ENCODE data around the gene EFL1. TPM values are rescaled to one million over a fixed set of nuclear protein-coding genes. Genes with fewer than 3 reads are reported as not detected.
"Not testable (repeated sequence)": the region's sequence is repeated elsewhere in the genome, so short reads cannot be mapped to it uniquely, and the experiment has no call there.

EFL1 gene
- total and polyA plus RNA-seq, 2 donors from 2014 or later: 9.2 to 16.6 TPM

GRCh38 chr15:82275410-82275809 is 12.9 kb upstream of the EFL1 start:
- FAIRE-seq (no peak), DNase-seq (no peak)
- Histone ChIP-seq H3K27me3 (ENCODE audit: control insufficient read depth, insufficient read depth, low read length) (no peaks in the 10 kb centered on the region), H3K4me1 (ENCODE audit: control insufficient read depth in 2 of 3, insufficient read depth in 2 of 3, low read depth in 1 of 3, low read length in 3 of 3) (no peaks in the 10 kb centered on the region), H3K36me3 (ENCODE audit: control insufficient read depth in 2 of 3, insufficient read depth in 3 of 3, low read length in 3 of 3) (no peaks in the 10 kb centered on the region), H3K9me3 (ENCODE audit: control insufficient read depth in 2 of 3, insufficient read depth in 1 of 3, low read length in 3 of 3) (peaks cover 0 to 3% (median 0%) of the 10 kb centered on the region in 3 donors), H3K4me3 (ENCODE audit: low read length in 3 of 3) (no peak overlapping the region), H3K9ac (ENCODE audit: low read length in 3 of 3) (no peak overlapping the region), H3K27ac (ENCODE audit: low read depth in 2 of 2, low read length in 2 of 2) (no peak overlapping the region)
- intact Hi-C loops (cut with DNase I): no loop called here
- TF ChIP-seq CTCF (IDR thresholded peaks at IDR 0.05; ENCODE audit: borderline replicate concordance, extremely low read depth, insufficient read depth): no peak

GRCh38 chr15:82272154-82272553 is 9.6 kb upstream of the EFL1 start:
- Histone ChIP-seq H3K9me3 (ENCODE audit: control insufficient read depth in 2 of 3, insufficient read depth in 1 of 3, low read length in 3 of 3) (peaks cover 0 to 3% (median 0%) of the 10 kb centered on the region in 3 donors), H3K9ac (ENCODE audit: low read length in 3 of 3) (no peak overlapping the region), H3K27ac (ENCODE audit: low read depth in 2 of 2, low read length in 2 of 2) (no peak overlapping the region), H3K36me3 (ENCODE audit: control insufficient read depth in 2 of 3, insufficient read depth in 3 of 3, low read length in 3 of 3) (no peaks in the 10 kb centered on the region), H3K4me1 (ENCODE audit: control insufficient read depth in 2 of 3, insufficient read depth in 2 of 3, low read depth in 1 of 3, low read length in 3 of 3) (no peaks in the 10 kb centered on the region), H3K4me3 (ENCODE audit: low read length in 3 of 3) (no peak overlapping the region), H3K27me3 (ENCODE audit: control insufficient read depth, insufficient read depth, low read length) (no peaks in the 10 kb centered on the region)
- intact Hi-C loops (cut with DNase I): no loop called here
- no peak for TF ChIP-seq CTCF (IDR thresholded peaks at IDR 0.05; ENCODE audit: borderline replicate concordance, extremely low read depth, insufficient read depth)
- no peak for FAIRE-seq
- DNase-seq: no peak

- H3K4me1 ChIP-seq (ENCODE audit: control insufficient read depth in 2 of 3, insufficient read depth in 2 of 3, low read depth in 1 of 3, low read length in 3 of 3); intact Hi-C loops (cut with DNase I); H3K36me3 ChIP-seq (ENCODE audit: control insufficient read depth in 2 of 3, insufficient read depth in 3 of 3, low read length in 3 of 3); H3K4me3 ChIP-seq (ENCODE audit: low read length in 3 of 3); H3K27me3 ChIP-seq (ENCODE audit: control insufficient read depth, insufficient read depth, low read length); H3K9ac ChIP-seq (ENCODE audit: low read length in 3 of 3); DNase-seq; FAIRE-seq; H3K27ac ChIP-seq (ENCODE audit: low read depth in 2 of 2, low read length in 2 of 2); H3K9me3 ChIP-seq (ENCODE audit: control insufficient read depth in 2 of 3, insufficient read depth in 1 of 3, low read length in 3 of 3): not testable (repeated sequence)
These were observed 5.9 kb upstream of the EFL1 start for GRCh38 chr15:82268454-82268853.

GRCh38 chr15:82267137-82267536 is 4.6 kb upstream of the EFL1 start:
- H3K4me3 ChIP-seq (ENCODE audit: low read length in 3 of 3); H3K27me3 ChIP-seq (ENCODE audit: control insufficient read depth, insufficient read depth, low read length); DNase-seq; intact Hi-C loops (cut with DNase I); H3K9ac ChIP-seq (ENCODE audit: low read length in 3 of 3); H3K9me3 ChIP-seq (ENCODE audit: control insufficient read depth in 2 of 3, insufficient read depth in 1 of 3, low read length in 3 of 3); H3K4me1 ChIP-seq (ENCODE audit: control insufficient read depth in 2 of 3, insufficient read depth in 2 of 3, low read depth in 1 of 3, low read length in 3 of 3); H3K27ac ChIP-seq (ENCODE audit: low read depth in 2 of 2, low read length in 2 of 2); FAIRE-seq; H3K36me3 ChIP-seq (ENCODE audit: control insufficient read depth in 2 of 3, insufficient read depth in 3 of 3, low read length in 3 of 3): not testable (repeated sequence)

Measured in kidney (tissue), 14 donors.